NCI-H510A (cell line): ENCODE results near the gene CYB5R4.
"Not testable (repeated sequence)": the region's sequence is repeated elsewhere in the genome, so short reads cannot be mapped to it uniquely, and the experiment has no call there.

ENCODE experiments used
- DNase-seq: peaks from one replicate; lab custom pipeline; 2025; lab: John Stamatoyannopoulos, UW

CYB5R4 gene

GRCh38 chr6:83908813-83909212, 49.3 kb downstream of the CYB5R4 start:
- DNase-seq: no peak

DNA sequence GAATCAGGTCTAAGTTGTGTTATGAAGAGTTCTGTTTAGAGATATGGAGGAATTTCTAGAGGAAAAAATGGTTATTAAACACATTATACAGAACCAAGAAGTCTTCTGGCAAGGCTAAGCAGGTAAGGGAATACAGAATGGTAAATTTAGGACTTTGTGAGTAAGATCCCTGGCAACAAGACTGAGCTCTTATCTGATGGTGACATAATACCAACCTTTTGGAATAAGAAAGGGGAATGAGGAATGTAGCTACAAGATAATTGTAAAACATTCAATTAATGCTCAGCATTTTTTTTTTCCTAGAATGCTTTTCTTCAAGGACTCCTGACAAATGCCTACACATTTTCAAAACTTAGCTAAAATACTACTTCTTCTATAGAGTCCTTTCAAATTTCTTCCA, 51.8 kb downstream of the CYB5R4 start:
- DNase-seq: no peak

- no peak for DNase-seq
Measured at GRCh38 chr6:83914953-83915352, 55.5 kb downstream of the CYB5R4 start.

- no peak for DNase-seq
Measured at GRCh38 chr6:83917001-83917400, 57.5 kb downstream of the CYB5R4 start.

GRCh38 chr6:83920017-83920416, 60.5 kb downstream of the CYB5R4 start:
- DNase-seq: no peak

DNA sequence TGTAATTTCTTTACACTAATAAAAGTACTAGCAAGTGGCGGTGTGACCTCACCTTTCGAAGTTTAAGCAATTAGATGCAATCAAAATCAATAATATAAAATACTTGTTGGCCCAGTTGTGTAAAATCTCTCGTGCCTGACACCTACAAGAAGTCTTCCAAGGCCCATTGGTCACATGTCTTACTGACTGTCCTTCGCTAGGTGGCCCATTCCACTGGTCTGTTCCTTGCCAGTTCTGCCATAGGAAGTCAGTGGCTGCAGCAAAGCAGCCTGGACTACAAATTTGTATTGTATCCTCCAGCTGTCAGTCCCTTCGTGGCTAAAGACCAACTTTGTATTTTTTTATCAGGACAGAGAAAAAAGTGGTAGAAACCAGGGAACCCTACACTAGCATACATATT, 61.8 kb downstream of the CYB5R4 start:
- DNase-seq: no peak

GRCh38 chr6:83927470-83927869, 68.0 kb downstream of the CYB5R4 start:
- no peak for DNase-seq

DNA sequence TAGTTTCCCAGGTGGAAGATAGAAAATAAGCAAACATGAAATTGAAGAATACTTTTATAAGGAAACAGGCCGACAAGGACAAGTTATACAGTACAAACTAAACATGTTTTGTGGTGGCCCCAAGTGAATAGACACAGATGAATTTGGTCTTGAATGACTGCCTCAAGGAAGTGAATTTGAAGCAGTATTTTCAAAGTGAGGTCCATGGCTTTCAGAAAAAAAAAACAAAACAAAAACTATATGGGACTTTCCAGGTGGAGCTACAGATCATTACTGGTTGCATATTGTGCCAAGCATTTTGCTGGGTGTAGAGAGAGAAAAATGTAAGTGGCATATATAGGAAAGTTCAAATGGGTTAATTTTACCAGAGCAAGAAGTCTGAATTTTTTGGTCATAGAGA, 68.8 kb downstream of the CYB5R4 start:
- DNase-seq: no peak

DNA sequence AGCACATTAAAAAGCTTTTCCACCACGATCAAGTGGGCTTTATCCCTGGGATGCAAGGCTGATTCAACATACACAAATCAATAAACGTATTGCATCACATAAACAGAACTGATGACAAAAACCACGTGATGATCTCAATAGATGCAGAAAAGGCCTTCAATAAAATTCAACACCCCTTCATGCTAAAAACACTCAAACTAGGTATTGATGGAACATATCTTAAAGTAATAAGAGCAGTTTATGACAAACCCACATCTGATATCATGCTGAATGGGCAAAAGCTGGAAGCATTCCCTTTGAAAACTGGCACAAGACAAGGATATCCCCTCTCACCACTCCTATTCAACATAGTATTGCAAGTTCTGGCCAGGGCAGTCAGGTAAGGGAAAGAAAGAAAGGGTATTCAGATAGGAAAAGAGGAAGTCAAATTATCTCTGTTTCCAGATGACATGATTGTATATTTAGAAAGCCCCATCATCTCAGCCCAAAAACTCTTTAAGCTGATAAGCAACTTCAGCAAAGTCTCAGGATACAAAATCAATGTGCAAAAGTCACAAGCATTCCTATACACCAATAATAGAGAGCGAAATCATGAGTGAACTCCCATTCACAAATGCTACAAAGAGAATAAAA, 86.8 kb downstream of the CYB5R4 start:
- DNase-seq: not testable (repeated sequence)

GRCh38 chr6:83947983-83948382, 88.5 kb downstream of the CYB5R4 start:
- DNase-seq: not testable (repeated sequence)

DNA sequence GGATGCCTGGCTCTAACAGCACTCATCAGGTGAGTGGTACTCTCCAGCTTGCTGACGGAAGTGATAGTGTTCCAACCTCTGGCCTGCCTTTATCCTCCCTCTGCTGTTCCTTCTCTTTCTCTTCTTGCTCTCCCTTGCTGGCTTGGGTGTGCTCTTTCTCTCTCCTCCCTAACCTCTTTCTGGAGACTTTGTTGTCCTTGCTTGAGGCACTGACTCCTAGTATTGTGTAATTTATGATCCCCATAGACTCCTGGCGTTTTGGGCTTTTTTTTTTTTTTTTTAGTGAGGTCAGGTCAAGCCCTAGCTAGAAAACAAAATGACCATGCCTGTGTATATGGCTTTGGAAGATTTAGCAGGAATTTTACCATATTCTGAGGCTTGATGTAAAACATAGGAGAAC, 89.4 kb downstream of the CYB5R4 start:
- no peak for DNase-seq

DNA sequence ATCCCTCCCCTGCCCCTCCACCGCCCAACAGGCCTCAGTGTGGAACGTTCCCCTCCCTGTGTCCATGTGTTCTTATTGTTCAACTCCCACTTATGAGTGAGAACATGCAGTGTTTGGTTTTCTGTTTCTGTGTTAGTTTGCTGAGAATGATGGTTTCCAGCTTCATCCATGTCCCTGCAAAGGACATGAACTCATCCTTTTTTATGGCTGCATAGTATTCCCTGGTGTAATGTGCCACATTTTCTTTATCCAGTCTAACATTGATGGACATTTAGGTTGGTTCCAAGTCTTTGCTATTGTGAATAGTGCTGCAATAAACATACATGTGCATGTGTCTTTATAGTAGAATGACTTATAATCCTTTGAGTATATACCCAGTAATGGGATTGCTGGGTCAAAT, 91.9 kb downstream of the CYB5R4 start:
- not testable (repeated sequence) for DNase-seq

DNA sequence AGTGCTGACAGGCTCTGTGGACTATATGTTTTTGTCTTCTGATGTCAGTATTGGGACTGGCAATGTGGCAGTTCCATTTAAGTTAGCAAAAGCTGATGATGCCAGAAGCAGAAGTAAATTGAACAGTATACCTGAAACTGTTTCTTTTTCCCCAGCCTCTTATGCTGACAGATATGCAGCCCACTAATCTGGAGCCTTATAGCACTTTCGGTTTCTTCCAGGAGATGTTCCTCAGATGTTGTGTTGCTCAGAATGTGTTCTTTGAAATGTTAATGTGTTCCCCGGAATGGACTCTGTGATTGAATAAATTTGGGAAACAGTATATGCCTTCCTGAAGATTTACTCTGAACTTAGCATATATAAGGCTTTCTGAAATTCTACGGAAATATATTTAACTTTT, 93.3 kb downstream of the CYB5R4 start:
- DNase-seq: no peak

DNA sequence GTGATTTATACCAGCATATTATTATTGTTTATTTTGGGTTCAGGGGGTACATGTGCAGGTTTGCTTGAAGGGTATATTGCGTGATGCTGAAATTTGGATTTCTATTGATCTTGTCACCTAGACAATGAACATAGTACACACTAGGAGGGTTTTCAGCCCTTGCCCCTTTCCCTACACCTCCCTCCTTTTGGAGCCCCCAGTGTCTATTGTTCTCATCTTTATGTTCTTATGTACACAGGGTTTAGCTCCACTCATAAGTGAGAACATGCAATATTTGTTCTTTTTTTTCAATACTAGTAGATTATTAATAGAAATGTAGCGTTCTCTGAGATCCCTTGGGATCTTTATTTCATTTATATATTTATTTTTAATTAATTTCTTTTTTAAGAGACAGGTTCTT, 94.9 kb downstream of the CYB5R4 start:
- DNase-seq: no peak

DNA sequence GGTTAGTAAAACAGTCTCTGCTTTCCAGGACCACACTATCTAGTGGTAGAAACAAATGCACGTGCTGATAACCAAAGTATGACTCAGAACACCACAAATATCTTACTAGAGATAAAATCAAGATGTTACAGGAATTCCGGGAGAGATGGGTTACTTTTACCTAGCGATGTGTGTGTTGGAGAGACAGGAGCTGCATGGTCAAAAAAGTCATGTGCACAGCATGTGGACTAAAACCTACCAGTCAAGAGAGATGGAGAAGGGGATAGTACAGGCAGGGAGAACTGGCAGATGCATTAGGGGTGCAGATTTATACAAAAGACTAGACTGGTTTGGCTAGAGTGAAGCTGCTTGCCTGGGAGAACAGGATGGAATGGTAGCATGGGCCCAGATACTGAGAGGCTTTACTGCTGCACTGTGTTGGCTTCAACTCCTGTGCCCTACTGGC, 98.8 kb downstream of the CYB5R4 start:
- DNase-seq: no peak

GRCh38 chr6:83960664-83961063, 101.2 kb downstream of the CYB5R4 start:
- no peak for DNase-seq

- DNase-seq: no peak
Measured at GRCh38 chr6:83962582-83962981, 103.1 kb downstream of the CYB5R4 start.

- no peak for DNase-seq
Measured at GRCh38 chr6:83966539-83966938, 107.0 kb downstream of the CYB5R4 start.

- DNase-seq: no peak
Measured at GRCh38 chr6:83970582-83970981, 111.1 kb downstream of the CYB5R4 start.

GRCh38 chr6:83974409-83975050, 115.0 kb downstream of the CYB5R4 start:
- no peak for DNase-seq

DNA sequence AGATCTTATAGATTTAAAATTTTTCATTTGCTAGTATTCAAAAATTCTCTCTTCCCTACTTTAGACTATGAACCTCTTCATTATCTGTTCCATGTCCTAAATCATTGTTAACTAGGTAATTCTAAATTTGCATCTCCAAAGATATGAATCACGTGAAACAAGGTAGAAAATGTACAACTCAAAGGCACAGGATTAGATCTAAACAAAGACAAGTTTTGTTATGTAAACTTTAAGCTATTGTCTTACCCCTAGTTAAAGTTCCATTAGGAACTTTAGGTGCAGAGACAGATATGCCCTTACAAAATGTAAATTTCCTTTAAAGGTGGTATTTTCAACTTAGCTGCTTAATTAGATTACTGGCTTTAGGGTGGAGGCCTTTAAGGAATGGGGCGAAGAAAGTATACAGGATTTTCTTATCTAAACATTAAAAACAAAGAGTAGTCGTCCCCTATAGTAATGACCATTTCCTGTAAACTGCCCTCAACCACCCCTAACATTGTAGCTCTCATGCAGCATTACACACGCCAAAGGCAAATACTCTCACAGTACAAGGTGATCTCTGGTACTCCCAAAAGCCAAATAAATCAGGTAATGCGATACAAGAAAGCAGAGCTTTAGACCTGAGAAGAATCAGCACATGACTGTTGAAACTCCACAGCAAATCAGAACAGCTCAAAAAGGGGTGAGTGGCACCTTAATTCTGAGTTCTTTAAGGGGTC, 116.7 kb downstream of the CYB5R4 start:
- DNase-seq: no peak

DNA sequence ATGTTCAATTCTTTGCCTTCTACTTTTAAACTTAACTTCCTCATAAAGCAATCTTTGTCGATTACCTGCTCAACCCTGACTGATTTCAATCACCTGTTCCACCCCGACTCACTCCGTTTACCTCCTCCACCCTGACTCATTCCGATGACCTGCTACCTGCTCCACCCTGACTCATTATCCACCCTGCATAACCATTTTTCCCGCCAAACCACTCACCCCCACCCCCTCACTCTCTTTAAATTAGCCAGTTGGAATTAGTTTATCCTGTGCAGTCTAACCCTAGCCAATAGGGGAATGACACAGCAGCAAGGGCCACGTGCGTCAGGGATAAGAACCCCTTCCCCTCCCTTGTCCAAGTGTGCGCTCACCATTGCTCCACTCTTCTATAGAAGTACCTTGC, 117.4 kb downstream of the CYB5R4 start:
- no peak for DNase-seq

GRCh38 chr6:83978324-83978734, 118.8 kb downstream of the CYB5R4 start:
- no peak for DNase-seq
